ENCODE results near the gene MOB3A. TPM values are rescaled to one million over a fixed set of nuclear protein-coding genes. Genes with fewer than 3 reads are reported as not detected.

The MOB3A gene
- total and polyA plus RNA-seq, 4 donors, result 3.4 to 8.7 (median 6.5) TPM

GRCh38 chr19:2047076-2047448 lies 49.1 kb downstream of the MOB3A start (continued):
- TF ChIP-seq ZBTB33 (IDR thresholded peaks at IDR 0.05) (no peak), RAD21 (IDR thresholded peaks at IDR 0.05) (no peak), SP1 (IDR thresholded peaks at IDR 0.05) (no peak), EGR1 (IDR thresholded peaks at IDR 0.05; ENCODE audit: low read depth in 2 of 2) (no peak)

GRCh38 chr19:2046046-2046907 lies 49.8 kb downstream of the MOB3A start:
- H3K9ac ChIP-seq (ENCODE audit: low read depth in 1 of 2, low read length in 2 of 2), result no peak overlapping the region
- H3K27ac ChIP-seq (ENCODE audit: low read depth in 1 of 2, low read length in 2 of 2), result no peak overlapping the region
- 91% methylated on average over 50 of the region's 50 CpGs for WGBS
- H3K36me3 ChIP-seq (ENCODE audit: control insufficient read depth in 4 of 4, insufficient read depth in 3 of 4, low read depth in 1 of 4, low read length in 3 of 4), result peaks cover 0 to 13% (median 3%) of the 10 kb centered on the region in 4 donors
- H3K9me3 ChIP-seq (ENCODE audit: control insufficient read depth in 4 of 4, low read length in 3 of 4), result no peaks in the 10 kb centered on the region
- no peaks in the 10 kb centered on the region for H3K27me3 ChIP-seq (ENCODE audit: control insufficient read depth in 4 of 4, insufficient read depth in 4 of 4, low read length in 3 of 4)
- H3K4me1 ChIP-seq (ENCODE audit: control insufficient read depth in 4 of 4, insufficient read depth in 4 of 4, low read length in 3 of 4), result peaks cover 41 to 80% (median 76%) of the 10 kb centered on the region in 4 donors
- no peak for DNase-seq (ENCODE audit: low spot score)
- no peak overlapping the region for H3K4me3 ChIP-seq (ENCODE audit: low read depth in 1 of 3, low read length in 3 of 3)
- no peak for TF ChIP-seq TAF1 (conservative IDR thresholded peaks at IDR 0.05)
- TF ChIP-seq RAD21 (IDR thresholded peaks at IDR 0.05), result no peak
- TF ChIP-seq RXRA (IDR thresholded peaks at IDR 0.05), result no peak
- no peak for TF ChIP-seq HNF4G (IDR thresholded peaks at IDR 0.05)
- no peak for TF ChIP-seq ATF3 (IDR thresholded peaks at IDR 0.05)
- TF ChIP-seq YY1 (IDR thresholded peaks at IDR 0.05), result no peak
- no peak for TF ChIP-seq NR2F2 (IDR thresholded peaks at IDR 0.05)
- no peak for TF ChIP-seq FOXA1 (IDR thresholded peaks at IDR 0.05)
- TF ChIP-seq ZBTB33 (IDR thresholded peaks at IDR 0.05), result no peak
- TF ChIP-seq JUND (IDR thresholded peaks at IDR 0.05), result no peak
- TF ChIP-seq MAX (IDR thresholded peaks at IDR 0.05), result no peak
- no peak for TF ChIP-seq CTCF (IDR thresholded peaks at IDR 0.05; ENCODE audit: low read depth, low read length, missing input control)
- no peak for TF ChIP-seq GABPA (IDR thresholded peaks at IDR 0.05 in 1 of 2, conservative IDR thresholded peaks at IDR 0.05 in 1 of 2)
- TF ChIP-seq EGR1 (IDR thresholded peaks at IDR 0.05; ENCODE audit: low read depth in 2 of 2), result no peak
- TF ChIP-seq SP1 (IDR thresholded peaks at IDR 0.05), result no peak
- no peak for TF ChIP-seq HNF4A (conservative IDR thresholded peaks at IDR 0.05)
- TF ChIP-seq REST (IDR thresholded peaks at IDR 0.05), result no peak
- no peak for TF ChIP-seq FOXA2 (IDR thresholded peaks at IDR 0.05)
